Kidney (tissue), 14 donors: ENCODE results near the gene ISOC2. TPM values are rescaled to one million over a fixed set of nuclear protein-coding genes. Genes with fewer than 3 reads are reported as not detected.
A peak's percentile ranks its signal among the peaks of the same experiment; 100 is the strongest.

Experiments used
- DNase-seq, 5 donors: peaks; one replicate each; pipeline ENCODE4 v3.0.0-alpha.2; 2013 to 2020
- FAIRE-seq: peaks from 2 replicates; lab custom pipeline; 2012; peaks lifted over from hg19 to GRCh38; lab: Jason Lieb, UNC
- H3K27ac ChIP-seq, 2 donors: one replicate each; pipeline ENCODE4 v1.7.0; 2013; ENCODE audit warnings: low read depth in 2 of 2, low read length in 2 of 2, inconsistent platforms in 1 of 2
- H3K27me3 ChIP-seq: one replicate; pipeline ENCODE4 v1.7.1; 2013; ENCODE audit warnings: low read length, inconsistent platforms; ENCODE audit not compliant: control insufficient read depth, insufficient read depth
- H3K36me3 ChIP-seq, 3 donors: one replicate each; pipeline versions ENCODE4 v1.7.0 to v1.7.1; 2013; ENCODE audit warnings: low read length in 3 of 3, control low read depth in 1 of 3, inconsistent platforms in 1 of 3; ENCODE audit not compliant: insufficient read depth in 3 of 3, control insufficient read depth in 2 of 3
- H3K4me1 ChIP-seq, 3 donors: one replicate each; pipeline versions ENCODE4 v1.7.0 to v1.7.1; 2013; ENCODE audit warnings: low read length in 3 of 3, inconsistent platforms in 1 of 3, low read depth in 1 of 3; ENCODE audit not compliant: control insufficient read depth in 2 of 3, insufficient read depth in 2 of 3
- H3K4me3 ChIP-seq, 3 donors: one replicate each; pipeline versions ENCODE4 v1.7.0 to v1.8.1; 2013; ENCODE audit warnings: low read length in 3 of 3, control low read depth in 1 of 3, inconsistent platforms in 1 of 3
- H3K9ac ChIP-seq, 3 donors: one replicate each; pipeline versions ENCODE4 v1.7.0 to v1.7.1; 2013; ENCODE audit warnings: low read length in 3 of 3, control low read depth in 1 of 3, inconsistent platforms in 1 of 3
- H3K9me3 ChIP-seq, 3 donors: one replicate each; pipeline versions ENCODE4 v1.7.0 to v1.7.1; 2013; ENCODE audit warnings: low read length in 3 of 3, control low read depth in 1 of 3, inconsistent platforms in 1 of 3; ENCODE audit not compliant: control insufficient read depth in 2 of 3, insufficient read depth in 1 of 3
- CTCF ChIP-seq: IDR thresholded peaks from 3 replicates; pipeline ENCODE4 v1.5.1; 2012; ENCODE audit warnings: mild to moderate bottlenecking, moderate library complexity, borderline replicate concordance; ENCODE audit not compliant: insufficient read depth; ENCODE audit errors: extremely low read depth
- intact Hi-C: fragments of 100-400 bp; cut with DNase I; formaldehyde crosslinking; loops from one replicate; pipeline ENCODE4 v1.11.1; 2022
- polyA plus RNA-seq: library from polyadenylated mRNA; stranded (reverse); fragments of 350-450 nt; fragmentation: Illumina TruSeq; extraction: RNeasy Lipid Tissue Mini Kit (QIAGEN cat#74804); gene quantifications from one replicate; pipeline ENCODE4 v1.2.3, GENCODE V29; 2014; ENCODE audit warnings: low read depth, low replicate concordance; ENCODE audit not compliant: insufficient read depth
- total RNA-seq: library from RNA; stranded (reverse); fragmentation: NEBNext Ultra II Directional; extraction: Animal tissue kit (Norgen Biotek cat#: 25700); gene quantifications from one replicate; pipeline ENCODE4 v1.2.1, GENCODE V29; 2021
- donor health status: control.
- donor health status: control.
- donor health status: control.
- donor health status: control.
- donor health status: control.
- donor health status: DM: yes; HTN: yes; CAD: no.
- donor health status: Normal renal cell carcinoma (clear cell type).

The ISOC2 gene
- total and polyA plus RNA-seq, 2 donors from 2014 or later = 45.9 to 326 TPM

DNA sequence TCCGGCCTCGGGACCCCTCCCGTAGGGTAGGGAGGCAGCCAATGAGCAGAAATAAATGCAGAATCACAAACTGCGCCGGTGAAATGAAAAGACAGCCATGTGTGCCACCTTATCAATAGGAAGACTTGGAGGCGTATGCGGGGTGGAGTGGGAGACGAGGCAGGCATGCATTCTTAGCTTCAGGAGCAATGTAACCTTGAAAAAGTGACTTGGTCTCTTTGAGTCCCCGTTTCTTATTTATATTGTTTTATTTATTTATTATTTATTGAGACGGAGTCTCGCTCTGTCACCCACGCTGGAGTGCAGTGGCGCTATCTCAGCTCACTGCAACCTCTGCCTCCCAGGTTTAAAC, 42.8 kb upstream of the ISOC2 start:
- Histone ChIP-seq H3K9ac (peak overlapping the region in 1 of 3 donors; percentile 26), H3K27me3 (no peaks in the 10 kb centered on the region), H3K9me3 (no peaks in the 10 kb centered on the region), H3K4me3 (no peak overlapping the region), H3K27ac (no peak overlapping the region), H3K36me3 (no peaks in the 10 kb centered on the region), H3K4me1 (peaks cover 0 to 4% (median 0%) of the 10 kb centered on the region in 3 donors)
- DNase-seq (no peak), FAIRE-seq (no peak)
- no peak for TF ChIP-seq CTCF
- intact Hi-C loops = loop anchor here (10.0 kb wide), 1 partner anchor 359 kb away; the partner anchor contains the start of gene TNNT1

- FAIRE-seq (no peak), DNase-seq (peak; percentile 93 to 98 (median 96))
- H3K9me3 ChIP-seq = no peaks in the 10 kb centered on the region
- intact Hi-C loops = loop anchor here (10.0 kb wide), 1 partner anchor 359 kb away; the partner anchor contains the start of gene TNNT1
- peak overlapping the region in 1 of 3 donors; percentile 26 for H3K9ac ChIP-seq
- H3K4me3 ChIP-seq = peak overlapping the region; percentile 30 to 70 (median 58)
- peaks cover 0 to 4% (median 0%) of the 10 kb centered on the region in 3 donors for H3K4me1 ChIP-seq
- no peaks in the 10 kb centered on the region for H3K27me3 ChIP-seq
- peak overlapping the region in 1 of 2 donors; percentile 80 for H3K27ac ChIP-seq
- peak; percentile 98 for TF ChIP-seq CTCF
- H3K36me3 ChIP-seq = no peaks in the 10 kb centered on the region
These were observed 42.2 kb upstream of the ISOC2 start for GRCh38 chr19:55503502-55504251.

DNA sequence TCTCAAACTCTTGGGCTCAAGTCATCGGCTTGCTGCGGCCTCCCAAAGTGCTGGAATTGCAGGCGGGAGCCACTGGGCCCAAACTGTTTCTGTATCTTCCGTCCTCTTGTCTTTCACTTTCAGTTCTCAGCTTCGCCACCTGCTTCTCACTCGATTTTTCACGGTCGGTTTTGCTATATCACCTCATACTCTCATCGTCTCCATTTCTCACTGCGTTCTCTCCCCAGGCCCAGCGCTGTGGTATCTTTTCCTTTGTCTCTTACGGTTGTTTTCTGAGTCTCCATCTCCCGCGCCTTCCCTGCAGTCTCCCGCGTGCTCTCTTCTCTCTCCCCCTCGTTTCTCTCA, 41.7 kb upstream of the ISOC2 start:
- no peak overlapping the region for H3K4me3 ChIP-seq
- intact Hi-C loops = loop anchor here (10.0 kb wide), 1 partner anchor 358 kb away; the partner anchor contains the start of gene TNNT1
- no peak overlapping the region for H3K27ac ChIP-seq
- H3K36me3 ChIP-seq = no peaks in the 10 kb centered on the region
- no peaks in the 10 kb centered on the region for H3K27me3 ChIP-seq
- H3K4me1 ChIP-seq = peaks cover 0 to 4% (median 0%) of the 10 kb centered on the region in 3 donors
- DNase-seq = no peak
- H3K9ac ChIP-seq = no peak overlapping the region
- TF ChIP-seq CTCF = no peak
- H3K9me3 ChIP-seq = no peaks in the 10 kb centered on the region
- FAIRE-seq = no peak
